GM19239 (cell line): ENCODE data around the gene SRRT.
A peak's percentile ranks its signal among the peaks of the same experiment; 100 is the strongest.

ENCODE experiments used
- DNase-seq: peaks from one replicate; pipeline ENCODE4 v3.0.0; 2011; ENCODE audit warnings: low spot score; ENCODE audit not compliant: insufficient read length
- FAIRE-seq: peaks from 2 replicates; lab custom pipeline; 2011; peaks lifted over from hg19 to GRCh38; lab: Jason Lieb, UNC

SRRT gene

DNA sequence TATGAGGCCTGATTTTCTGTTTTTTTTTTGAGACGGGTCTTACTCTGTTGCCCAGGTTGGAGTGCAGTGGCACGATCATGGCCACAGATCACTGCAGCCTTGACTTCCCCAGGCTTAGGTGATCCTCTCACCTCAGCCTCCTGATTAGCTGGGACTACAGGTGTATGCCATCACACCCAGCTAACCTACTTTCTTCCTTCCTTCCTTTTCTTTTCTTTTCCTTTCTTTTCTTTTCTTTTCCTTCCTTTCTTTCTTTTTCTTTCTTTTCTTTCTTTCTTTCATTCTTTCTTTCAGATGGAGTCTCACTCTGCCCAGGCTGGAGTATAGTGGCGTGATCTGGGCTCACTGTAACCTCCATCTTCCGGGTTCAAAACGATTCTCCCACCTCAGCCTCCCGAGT, 3.8 kb downstream of the SRRT start:
- DNase-seq (no peak), FAIRE-seq (no peak)

DNA sequence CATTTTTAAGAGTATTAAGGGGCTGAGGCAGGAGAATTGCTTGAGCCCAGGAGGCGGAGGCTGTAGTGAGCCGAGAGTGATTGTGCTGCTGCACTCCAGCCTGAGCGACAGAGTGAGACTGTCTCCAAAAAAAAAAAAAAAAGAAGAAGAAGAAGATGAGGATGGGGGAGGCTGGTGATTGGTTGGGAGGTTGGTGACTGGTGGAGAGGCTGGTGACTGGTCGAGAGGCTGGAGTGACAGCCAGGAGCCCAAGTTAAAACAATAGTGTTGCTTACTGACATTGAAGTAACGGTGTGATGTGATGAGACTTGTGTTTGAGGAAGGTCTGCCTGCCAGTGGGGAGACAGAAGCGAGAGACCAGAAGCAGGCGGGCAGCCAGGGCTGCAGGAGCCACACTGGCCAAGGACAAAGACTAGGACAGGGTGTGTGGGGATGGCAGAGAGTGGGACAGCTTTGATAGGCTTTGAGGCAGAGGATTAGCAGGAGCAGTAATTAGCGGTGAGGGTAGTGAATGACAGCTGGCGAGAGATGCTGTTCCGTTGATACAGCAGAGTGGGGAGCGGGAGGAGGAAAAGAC, 4.9 kb downstream of the SRRT start:
- FAIRE-seq (no peak), DNase-seq (no peak)

DNA sequence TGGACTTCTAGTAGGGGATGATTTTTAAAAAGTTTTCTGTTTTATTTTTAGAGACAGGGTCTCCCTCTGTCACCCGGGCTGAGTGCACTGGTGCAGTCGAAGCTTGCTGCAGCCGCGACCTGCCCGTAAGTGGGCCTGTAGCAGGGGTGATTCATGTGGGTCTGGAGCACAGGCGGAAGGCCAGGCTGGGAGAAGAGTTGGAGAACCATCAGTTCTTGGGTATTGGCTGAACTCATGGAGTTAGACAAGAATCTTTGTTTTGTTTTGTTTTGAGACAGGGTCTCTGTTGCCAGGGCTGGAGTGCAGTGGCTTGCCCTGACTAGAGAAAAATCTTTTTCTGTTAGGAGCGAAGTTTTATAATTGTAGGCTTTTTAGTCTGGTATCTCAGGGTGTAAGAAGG, 5.7 kb downstream of the SRRT start:
- no peak for DNase-seq

DNA sequence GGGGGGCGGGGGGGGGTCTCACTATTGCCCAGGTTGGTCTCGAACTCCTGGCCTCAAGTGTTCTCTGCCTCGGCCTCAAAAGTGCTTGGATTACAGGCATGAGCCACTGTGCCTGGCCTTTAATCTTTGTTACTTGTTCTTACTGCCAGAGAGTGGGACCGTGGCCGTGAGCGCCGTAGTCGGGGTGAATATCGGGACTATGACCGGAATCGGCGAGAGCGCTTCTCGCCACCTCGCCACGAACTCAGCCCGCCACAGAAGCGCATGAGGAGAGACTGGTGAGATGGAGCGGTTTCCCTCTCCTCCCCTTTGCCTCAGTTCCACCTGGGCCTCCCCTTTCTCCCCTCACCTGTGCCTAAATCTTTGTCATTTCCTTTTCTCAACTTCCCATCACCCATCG, 6.2 kb downstream of the SRRT start:
- FAIRE-seq (no peak), DNase-seq (no peak)

More for the DNA sequence above, 5.7 kb downstream of the SRRT start:
- no peak for FAIRE-seq

DNA sequence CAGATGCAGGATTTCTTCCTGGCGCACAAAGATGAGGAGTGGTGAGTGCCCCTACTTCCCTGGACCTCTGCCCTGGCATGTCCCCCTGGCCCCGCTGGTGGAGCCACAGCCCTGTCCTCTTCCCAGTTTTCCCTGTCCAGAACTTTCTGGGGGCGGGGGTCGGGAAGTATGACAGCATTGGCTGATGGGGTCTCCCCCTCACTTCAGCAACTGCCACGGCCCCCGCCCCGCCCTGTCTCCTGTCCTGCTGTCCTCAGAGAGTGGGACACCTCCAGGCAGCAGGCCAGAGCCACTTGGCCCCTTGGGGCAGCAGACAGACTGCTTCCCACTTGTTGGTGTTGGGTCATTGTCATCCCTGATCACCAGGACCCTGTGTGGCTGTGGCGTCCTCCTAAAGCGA, 7.3 kb downstream of the SRRT start:
- FAIRE-seq = no peak
- DNase-seq = no peak

DNA sequence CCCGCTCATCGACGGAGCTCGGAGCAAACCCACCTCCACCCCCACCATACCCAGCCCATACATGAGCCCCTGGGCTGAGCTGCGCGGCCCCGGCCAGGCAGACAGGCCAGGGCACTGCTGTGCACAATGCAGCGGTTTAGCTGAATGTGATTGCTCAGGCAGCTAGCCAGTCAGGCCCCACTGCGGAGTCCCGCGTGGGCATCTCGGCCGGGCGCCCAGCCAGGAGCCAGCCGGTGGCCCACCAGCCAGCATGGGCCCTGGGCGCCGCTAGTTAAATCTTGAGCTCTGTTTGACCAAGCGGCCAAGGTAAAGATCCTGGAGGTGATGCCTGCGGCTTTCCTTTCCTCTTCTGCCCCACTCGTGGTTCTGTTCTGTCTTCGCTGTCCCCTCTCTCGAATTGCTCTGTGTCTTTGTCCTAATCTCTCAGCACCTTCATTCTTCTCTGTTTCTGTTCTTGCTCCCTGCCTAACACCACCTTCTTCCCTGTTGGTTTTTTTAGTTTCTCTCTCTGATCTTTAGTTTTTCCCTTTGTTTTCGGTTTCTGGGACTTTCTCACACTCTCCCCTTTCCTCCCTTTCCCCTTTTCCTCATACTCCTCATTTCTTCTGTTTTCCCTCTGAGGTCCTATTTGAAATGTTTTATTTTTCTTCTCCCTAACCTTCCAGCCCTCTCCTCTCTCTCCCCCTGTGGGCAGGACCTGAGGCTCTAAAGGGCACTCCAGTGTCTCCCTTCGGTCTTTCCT, 8.1 kb downstream of the SRRT start:
- no peak for DNase-seq
- no peak for FAIRE-seq

DNA sequence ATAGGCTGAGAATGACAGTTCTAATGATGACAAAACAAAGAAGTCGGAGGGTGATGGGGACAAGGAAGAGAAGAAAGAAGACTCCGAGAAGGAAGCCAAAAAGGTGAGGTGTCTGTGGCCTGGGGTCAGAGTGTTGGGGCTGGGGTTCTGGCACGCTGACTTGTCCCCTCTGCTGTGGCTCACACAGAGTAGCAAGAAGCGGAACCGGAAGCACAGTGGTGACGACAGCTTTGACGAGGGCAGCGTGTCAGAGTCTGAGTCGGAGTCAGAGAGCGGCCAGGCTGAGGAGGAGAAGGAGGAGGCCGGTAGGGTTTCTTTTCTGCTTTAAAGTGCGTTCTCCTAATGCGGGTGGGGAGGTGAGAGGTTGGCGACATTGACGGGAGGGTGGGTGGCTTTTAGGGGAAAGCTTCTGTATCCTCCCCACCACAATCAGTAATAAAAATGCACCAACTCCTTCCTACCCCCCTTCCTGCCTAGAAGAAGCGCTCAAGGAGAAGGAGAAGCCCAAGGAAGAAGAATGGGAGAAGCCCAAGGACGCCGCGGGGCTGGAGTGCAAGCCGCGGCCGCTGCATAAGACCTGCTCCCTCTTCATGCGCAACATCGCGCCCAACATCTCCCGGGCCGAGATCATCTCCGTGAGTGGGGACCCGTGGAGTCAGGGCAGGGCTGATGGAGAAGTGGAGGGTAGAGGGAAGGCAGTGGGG, 10.0 kb downstream of the SRRT start:
- FAIRE-seq (no peak), DNase-seq (no peak)

DNA sequence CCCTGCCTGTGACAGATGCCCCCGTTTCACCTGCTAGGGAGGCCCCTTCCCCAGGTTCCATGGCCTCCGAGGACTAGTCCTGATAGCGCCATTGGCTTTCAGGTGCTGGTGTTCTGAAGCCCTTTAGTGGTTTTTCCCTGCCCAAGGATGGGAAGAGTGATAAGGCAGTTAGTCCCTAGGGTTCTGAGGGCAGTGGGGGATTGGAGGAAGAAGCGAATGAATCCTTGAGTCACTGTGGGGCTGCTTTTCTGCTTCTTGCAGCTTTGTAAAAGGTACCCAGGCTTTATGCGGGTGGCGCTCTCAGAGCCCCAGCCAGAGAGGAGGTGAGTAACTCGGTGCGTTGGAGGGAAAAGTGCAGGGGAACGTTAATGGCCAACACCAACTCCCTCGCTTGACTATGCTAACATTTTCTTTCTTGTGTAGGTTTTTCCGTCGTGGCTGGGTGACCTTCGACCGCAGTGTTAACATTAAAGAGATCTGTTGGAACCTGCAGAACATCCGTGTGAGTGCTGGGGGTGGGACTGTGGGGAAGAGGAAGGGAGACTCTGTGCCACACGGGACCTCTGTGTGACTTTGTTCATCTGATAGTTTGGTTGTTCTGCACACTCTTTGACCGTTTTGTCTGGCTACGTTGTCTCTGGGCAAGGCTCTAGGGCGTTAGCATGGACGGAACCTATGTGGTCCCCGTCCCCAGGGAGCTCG, 10.7 kb downstream of the SRRT start:
- FAIRE-seq (no peak), DNase-seq (no peak)

DNA sequence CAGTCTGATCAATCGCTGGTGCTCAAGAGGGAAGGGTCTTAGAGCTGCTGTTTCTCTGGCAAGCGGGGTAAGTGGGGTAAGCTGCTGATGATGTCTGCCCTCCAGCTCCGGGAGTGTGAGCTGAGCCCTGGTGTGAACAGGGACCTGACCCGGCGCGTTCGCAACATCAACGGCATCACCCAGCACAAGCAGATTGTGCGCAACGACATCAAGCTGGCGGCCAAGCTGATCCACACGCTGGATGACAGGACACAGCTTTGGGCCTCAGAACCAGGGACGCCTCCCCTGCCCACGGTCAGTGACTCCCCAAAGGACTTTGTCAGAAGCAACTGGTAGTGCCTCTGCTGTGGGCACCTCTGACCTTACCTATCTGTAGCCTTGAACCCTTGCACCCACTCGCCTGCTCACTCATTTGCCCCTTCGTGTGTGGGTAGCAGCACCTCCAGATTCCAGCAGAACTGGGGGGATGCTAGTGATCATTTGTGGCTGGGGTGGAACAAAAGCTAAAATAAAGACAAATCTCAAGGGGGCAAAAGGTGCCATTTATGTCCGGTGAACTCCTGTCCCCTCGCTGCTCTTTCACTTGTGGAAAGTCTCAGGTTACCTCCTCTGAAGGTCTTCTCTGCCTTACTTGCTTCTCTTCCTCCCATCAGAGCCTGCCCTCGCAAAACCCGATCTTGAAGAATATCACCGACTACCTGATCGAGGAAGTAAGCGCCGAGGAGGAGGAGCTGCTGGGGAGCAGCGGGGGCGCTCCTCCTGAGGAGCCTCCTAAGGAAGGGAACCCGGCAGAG, 11.4 kb downstream of the SRRT start:
- FAIRE-seq (no peak), DNase-seq (no peak)

DNA sequence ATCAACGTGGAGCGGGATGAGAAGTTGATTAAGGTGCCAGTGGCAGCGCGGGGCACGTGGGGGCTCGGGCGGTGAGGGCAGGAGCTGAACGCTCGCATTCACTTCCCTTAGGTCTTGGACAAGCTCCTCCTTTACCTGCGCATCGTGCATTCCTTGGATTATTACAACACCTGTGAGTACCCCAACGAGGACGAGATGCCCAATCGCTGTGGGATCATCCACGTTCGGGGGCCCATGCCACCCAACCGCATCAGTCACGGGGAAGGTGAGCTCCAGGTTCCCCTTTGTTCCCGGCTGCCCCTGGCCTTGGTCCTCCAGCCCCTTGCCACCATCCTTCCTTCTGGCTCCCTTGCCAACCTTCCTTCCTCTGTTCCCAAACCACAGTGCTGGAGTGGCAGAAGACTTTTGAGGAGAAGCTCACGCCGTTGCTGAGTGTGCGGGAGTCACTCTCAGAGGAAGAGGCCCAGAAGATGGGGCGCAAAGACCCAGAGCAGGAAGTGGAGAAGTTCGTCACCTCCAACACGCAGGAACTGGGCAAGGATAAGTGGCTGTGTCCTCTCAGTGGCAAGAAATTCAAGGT, 12.1 kb downstream of the SRRT start:
- no peak for DNase-seq
- no peak for FAIRE-seq

DNA sequence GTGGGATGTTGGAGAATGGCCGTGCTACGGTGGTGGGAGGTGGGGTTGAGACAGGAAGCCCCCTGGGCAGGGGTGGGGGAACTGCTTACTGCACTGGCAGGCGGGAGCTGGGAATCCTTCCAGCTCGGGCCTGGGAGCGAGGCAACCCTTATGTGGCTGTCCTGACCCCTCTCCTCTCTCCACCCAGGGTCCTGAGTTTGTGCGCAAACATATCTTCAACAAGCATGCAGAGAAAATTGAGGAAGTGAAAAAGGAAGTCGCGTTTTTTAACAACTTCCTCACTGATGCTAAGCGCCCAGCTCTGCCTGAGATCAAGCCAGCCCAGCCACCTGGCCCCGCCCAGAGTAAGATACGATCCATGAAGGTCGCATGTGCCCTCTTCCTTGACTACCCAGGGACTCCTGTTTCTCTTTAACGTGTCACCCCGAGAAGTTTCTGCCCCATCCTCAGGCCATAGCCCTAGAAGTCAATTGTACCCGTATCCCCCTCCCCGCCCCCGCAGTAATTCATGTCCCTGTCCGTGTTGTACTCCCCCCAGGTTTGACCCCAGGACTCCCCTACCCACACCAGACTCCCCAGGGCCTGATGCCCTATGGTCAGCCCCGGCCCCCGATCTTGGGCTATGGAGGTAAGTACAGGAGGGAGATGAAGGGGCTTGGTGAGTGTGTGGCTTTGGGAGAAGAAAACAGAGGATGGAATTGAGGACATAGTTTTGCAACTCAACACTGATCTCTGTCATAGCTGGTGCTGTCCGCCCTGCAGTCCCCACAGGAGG, 12.8 kb downstream of the SRRT start:
- FAIRE-seq = peak; percentile 98
- DNase-seq = peak; percentile 93

DNA sequence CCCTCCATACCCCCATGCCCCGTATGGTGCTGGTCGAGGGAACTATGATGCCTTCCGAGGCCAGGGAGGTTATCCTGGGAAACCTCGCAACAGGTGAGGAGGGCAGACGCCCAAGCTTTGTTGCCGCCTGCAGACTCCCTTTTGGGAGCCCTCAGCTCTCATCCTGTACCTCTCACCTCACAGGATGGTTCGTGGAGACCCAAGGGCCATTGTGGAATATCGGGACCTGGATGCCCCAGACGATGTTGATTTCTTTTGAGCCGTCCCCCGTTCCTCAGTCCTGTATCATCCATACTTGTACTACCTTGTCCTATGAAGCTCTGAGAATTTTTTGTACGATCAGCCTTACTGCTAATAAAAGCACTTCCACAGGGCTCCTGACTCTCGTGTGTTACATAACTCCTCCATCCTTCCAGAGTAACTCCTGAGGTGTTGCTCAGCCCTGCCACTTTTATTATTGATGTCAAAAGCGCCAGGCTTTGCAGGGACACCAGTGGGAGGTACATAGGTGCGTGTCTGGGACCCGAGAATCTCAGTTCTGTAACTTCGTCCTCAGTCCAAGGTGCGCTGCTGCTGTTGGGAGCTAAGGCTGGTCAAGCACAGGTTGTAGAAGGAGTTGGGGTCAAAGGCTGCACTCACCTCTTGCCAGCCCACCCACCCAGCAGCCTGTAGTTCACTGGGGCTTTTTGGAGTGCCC, 13.5 kb downstream of the SRRT start:
- FAIRE-seq (peak; percentile 62), DNase-seq (no peak)

DNA sequence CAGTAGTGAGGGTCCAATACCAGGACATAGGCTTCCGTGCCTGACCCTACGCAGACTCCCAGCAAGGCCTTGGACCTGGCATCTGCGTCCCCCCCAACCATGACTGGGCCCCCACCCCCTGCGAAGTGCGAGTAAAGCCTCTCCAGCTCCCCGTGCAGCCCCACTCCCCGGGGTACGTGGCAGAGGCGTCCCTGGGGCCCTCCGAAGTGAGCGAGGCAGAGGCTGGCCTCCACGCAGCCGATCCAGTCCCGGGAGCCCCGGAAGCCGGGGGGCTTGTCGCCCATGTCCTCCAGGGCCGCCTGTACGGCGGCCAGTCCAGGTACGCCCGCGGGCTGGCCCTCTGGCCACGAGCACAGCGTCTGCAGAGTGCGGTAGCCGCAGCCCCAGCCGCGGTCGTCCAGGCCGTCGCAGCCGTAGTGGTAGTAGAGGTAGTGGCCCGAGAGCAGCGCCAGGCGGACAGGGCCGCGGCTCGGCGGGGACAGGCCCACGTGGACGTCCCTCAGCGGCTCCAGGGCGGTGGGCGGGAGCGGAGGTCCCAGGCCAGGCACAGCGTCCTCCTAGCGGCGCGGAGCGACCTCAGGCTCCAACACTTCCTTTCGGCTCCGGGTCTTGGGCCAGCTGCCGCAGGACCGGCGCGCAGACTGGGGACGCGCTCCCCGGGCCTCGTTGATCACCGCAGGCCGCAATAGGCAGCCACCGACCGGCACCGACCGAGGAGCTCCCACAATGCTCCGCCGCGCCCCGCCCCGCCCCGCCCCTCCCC, 14.3 kb downstream of the SRRT start, which contains the start of gene UFSP1:
UFSP1 (minus strand) TSS at position 728 of the 763 bp plus-strand sequence; CDS start at position 284, 444 bp downstream.
- FAIRE-seq (peak; percentile 11), DNase-seq (no peak)

DNA sequence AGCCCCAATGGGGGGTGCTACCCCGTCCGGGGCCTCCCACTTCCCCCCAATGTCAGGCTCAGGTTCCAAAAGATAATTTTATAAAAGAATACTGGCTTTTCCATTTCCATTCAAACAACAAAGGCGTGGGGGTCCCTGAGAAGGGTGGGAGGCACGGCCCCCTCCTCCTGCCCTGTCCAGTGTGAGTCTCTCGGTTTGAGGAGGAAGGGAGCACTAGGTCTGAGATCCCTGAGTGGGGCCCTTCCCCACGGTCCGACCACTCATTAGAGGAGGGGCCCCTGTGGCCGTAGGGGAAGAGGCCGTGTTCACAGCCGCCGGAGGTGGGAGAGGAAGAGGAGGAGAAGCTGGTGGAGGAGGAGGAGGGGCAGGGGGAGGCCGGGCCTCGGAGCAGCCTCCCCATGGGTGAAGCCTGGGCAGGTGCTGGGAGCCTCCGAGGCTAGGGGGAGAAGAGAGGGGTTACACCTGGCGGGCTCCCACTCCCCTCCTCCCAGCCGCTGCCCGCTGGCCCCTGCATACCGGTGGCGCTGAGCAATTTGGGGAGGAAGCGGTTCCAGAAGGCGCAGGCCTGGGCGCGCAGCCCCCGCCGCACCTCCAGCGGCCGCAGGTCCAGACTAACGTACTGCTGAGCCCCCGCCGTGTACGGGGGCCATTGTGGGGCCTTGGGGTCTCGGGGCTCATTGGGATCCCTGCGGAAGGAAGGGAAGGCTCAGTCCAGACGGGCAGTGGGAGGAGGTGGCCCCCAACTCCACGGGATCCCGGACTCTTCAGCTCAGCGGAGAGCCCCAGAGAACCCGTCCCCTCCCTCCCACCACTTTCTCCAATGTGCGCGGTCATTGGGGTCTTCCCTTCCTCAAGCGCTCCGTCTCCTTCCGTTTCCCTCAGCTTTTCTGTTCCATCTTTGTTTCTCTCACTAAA, 16.0 kb downstream of the SRRT start:
- DNase-seq = no peak

DNA sequence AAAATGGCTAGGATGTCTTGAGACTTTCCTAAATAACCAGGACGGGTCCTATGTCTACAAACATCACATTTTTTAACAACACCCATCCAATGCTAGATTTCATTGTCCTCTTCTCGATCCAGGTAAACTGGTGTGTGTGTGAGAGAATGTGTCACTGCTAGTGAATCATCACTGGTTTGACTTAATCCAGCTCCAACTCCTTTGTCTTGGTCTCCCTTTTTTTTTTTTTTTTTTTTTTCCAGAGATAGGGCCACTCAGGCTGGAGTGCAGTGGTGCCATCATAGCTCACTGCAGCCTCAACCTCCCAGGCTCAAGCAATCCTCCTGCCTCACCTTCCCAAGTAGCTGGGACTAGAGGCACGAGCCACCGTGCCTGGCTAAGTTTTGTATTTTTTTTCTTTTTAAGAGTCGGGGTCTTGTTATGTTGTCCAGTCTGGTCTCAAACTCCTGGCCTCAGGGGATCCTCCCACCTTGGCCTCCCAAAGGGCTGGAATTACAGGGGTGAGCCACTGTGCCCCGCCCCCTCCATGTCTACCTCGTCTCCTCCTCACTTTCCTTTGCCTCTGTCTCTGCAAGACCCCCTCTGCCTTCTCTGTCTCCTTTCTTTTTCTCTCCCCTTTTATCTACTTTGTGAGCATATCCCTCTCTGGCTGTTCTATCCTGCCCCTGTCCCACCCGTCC, 16.8 kb downstream of the SRRT start:
- no peak for DNase-seq
- no peak for FAIRE-seq

More for the DNA sequence above, 16.0 kb downstream of the SRRT start:
- peak; percentile 21 for FAIRE-seq
